ENCODE data around the gene ANKRD27. TPM values are rescaled to one million over a fixed set of nuclear protein-coding genes. Genes with fewer than 3 reads are reported as not detected.

ANKRD27 gene
- total RNA-seq, 1 donor, result 31.5 TPM

GRCh38 chr19:32622002-32622401, 53.0 kb downstream of the ANKRD27 start:
- TF ChIP-seq CTCF (IDR thresholded peaks at IDR 0.05; ENCODE audit: extremely low read depth, low read depth, low read length), result no peak
- H4K20me1 ChIP-seq (ENCODE audit: insufficient read depth, low read length), result no peaks in the 10 kb centered on the region
- no peaks in the 10 kb centered on the region for H3K9me3 ChIP-seq (ENCODE audit: low read depth, low read length)
- H3K27ac ChIP-seq (ENCODE audit: low read depth, low read length), result no peak overlapping the region
- H3K79me2 ChIP-seq (ENCODE audit: insufficient read depth, low read length), result no peaks in the 10 kb centered on the region
- no peaks in the 10 kb centered on the region for H3K4me1 ChIP-seq (ENCODE audit: insufficient read depth, low read length)
- no peaks in the 10 kb centered on the region for H3K27me3 ChIP-seq (ENCODE audit: insufficient read depth, low read length)
- H3K4me2 ChIP-seq (ENCODE audit: insufficient read depth, low read length), result no peak overlapping the region
- H3K4me3 ChIP-seq (ENCODE audit: insufficient read depth, low read length), result no peak overlapping the region
- H3K36me3 ChIP-seq (ENCODE audit: insufficient read depth, low read length), result peaks cover 47% of the 10 kb centered on the region
- H2AFZ ChIP-seq (ENCODE audit: low read length), result no peak overlapping the region
- no peak for DNase-seq (ENCODE audit: insufficient read length, low spot score, missing footprints)

- Histone ChIP-seq H3K27me3 (ENCODE audit: insufficient read depth, low read length) (no peaks in the 10 kb centered on the region), H3K9me3 (ENCODE audit: low read depth, low read length) (no peaks in the 10 kb centered on the region), H3K4me2 (ENCODE audit: insufficient read depth, low read length) (no peak overlapping the region), H2AFZ (ENCODE audit: low read length) (no peak overlapping the region), H3K27ac (ENCODE audit: low read depth, low read length) (no peak overlapping the region), H3K36me3 (ENCODE audit: insufficient read depth, low read length) (peaks cover 53% of the 10 kb centered on the region), H3K4me1 (ENCODE audit: insufficient read depth, low read length) (no peaks in the 10 kb centered on the region), H4K20me1 (ENCODE audit: insufficient read depth, low read length) (no peaks in the 10 kb centered on the region), H3K4me3 (ENCODE audit: insufficient read depth, low read length) (no peak overlapping the region), H3K79me2 (ENCODE audit: insufficient read depth, low read length) (no peaks in the 10 kb centered on the region)
- TF ChIP-seq CTCF (IDR thresholded peaks at IDR 0.05; ENCODE audit: extremely low read depth, low read depth, low read length), result no peak
- no peak for DNase-seq (ENCODE audit: insufficient read length, low spot score, missing footprints)
These were observed 55.8 kb downstream of the ANKRD27 start for GRCh38 chr19:32619051-32619685.

- TF ChIP-seq CTCF (IDR thresholded peaks at IDR 0.05; ENCODE audit: extremely low read depth, low read depth, low read length), result no peak
- peaks cover 58% of the 10 kb centered on the region for H3K36me3 ChIP-seq (ENCODE audit: insufficient read depth, low read length)
- no peak for DNase-seq (ENCODE audit: insufficient read length, low spot score, missing footprints)
- no peaks in the 10 kb centered on the region for H3K79me2 ChIP-seq (ENCODE audit: insufficient read depth, low read length)
- H3K9me3 ChIP-seq (ENCODE audit: low read depth, low read length), result no peaks in the 10 kb centered on the region
- no peaks in the 10 kb centered on the region for H3K4me1 ChIP-seq (ENCODE audit: insufficient read depth, low read length)
- H3K4me2 ChIP-seq (ENCODE audit: insufficient read depth, low read length), result no peak overlapping the region
- no peak overlapping the region for H3K27ac ChIP-seq (ENCODE audit: low read depth, low read length)
- H2AFZ ChIP-seq (ENCODE audit: low read length), result no peak overlapping the region
- H3K27me3 ChIP-seq (ENCODE audit: insufficient read depth, low read length), result no peaks in the 10 kb centered on the region
- no peaks in the 10 kb centered on the region for H4K20me1 ChIP-seq (ENCODE audit: insufficient read depth, low read length)
- H3K4me3 ChIP-seq (ENCODE audit: insufficient read depth, low read length), result no peak overlapping the region
These were observed 59.4 kb downstream of the ANKRD27 start for GRCh38 chr19:32615569-32615968.

- Histone ChIP-seq H3K79me2 (ENCODE audit: insufficient read depth, low read length) (no peaks in the 10 kb centered on the region), H4K20me1 (ENCODE audit: insufficient read depth, low read length) (no peaks in the 10 kb centered on the region), H3K4me2 (ENCODE audit: insufficient read depth, low read length) (no peak overlapping the region), H3K4me3 (ENCODE audit: insufficient read depth, low read length) (no peak overlapping the region), H3K27ac (ENCODE audit: low read depth, low read length) (no peak overlapping the region), H2AFZ (ENCODE audit: low read length) (no peak overlapping the region), H3K9me3 (ENCODE audit: low read depth, low read length) (no peaks in the 10 kb centered on the region), H3K4me1 (ENCODE audit: insufficient read depth, low read length) (no peaks in the 10 kb centered on the region), H3K27me3 (ENCODE audit: insufficient read depth, low read length) (no peaks in the 10 kb centered on the region), H3K36me3 (ENCODE audit: insufficient read depth, low read length) (peaks cover 57% of the 10 kb centered on the region)
- TF ChIP-seq CTCF (IDR thresholded peaks at IDR 0.05; ENCODE audit: extremely low read depth, low read depth, low read length), result no peak
- DNase-seq (ENCODE audit: insufficient read length, low spot score, missing footprints), result no peak
These were observed 60.1 kb downstream of the ANKRD27 start for GRCh38 chr19:32614916-32615315.

Data from osteoblast (primary cell).